ENCODE data around the gene PPDPF. TPM values are rescaled to one million over a fixed set of nuclear protein-coding genes. Genes with fewer than 3 reads are reported as not detected.

The PPDPF gene
- total RNA-seq, 2 donors from 2014 or later: 66.4 to 96.9 TPM

DNA sequence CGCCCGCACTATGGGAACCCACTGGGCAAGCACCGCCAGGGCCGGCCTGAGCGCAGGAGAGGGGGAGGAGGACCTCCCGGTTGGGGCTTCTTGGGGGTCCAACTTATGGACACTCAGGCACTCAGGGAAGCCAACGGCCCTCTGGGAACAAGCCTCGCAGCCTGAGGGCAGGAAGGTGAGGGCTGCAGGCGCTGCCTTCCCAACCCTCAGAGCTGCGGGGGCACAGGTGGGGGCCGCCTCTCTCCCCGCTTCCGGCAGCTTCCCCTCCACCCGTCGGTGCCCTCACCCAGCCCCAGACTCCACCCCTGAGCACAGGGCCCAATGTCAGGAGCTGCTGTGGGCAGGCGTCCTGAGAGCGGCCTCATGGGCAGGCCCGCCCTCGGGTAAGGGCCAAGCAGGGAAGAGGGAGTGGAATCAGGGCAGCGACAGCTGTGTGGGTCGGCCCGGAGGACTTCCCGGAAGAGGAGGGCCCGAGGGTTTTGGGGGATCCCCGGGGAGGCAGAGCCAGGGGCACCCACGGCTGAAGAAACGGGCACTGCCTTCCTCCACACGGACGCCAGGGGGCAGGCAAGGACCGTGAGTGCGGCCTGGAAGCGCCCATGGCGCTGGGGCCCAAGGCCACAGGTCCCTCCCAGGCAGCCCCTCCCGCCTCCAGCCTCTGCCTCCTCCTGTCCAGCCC is 17.1 kb downstream of the PPDPF start:
- no peaks in the 10 kb centered on the region for H3K27me3 Mint-ChIP-seq
- ATAC-seq: peak; percentile 97
- peak; percentile 98 for DNase-seq (ENCODE audit: low spot score)
- no peaks in the 10 kb centered on the region for H3K36me3 Mint-ChIP-seq
- H3K27ac Mint-ChIP-seq: peak overlapping the region; percentile 63 to 73
- no peaks in the 10 kb centered on the region for H3K9me3 Mint-ChIP-seq
- H3K4me3 Mint-ChIP-seq: peak overlapping the region; percentile 76
- peaks cover 0 to 12% of the 10 kb centered on the region in 2 donors for H3K4me1 Mint-ChIP-seq (ENCODE audit: low read depth in 2 of 2)

DNA sequence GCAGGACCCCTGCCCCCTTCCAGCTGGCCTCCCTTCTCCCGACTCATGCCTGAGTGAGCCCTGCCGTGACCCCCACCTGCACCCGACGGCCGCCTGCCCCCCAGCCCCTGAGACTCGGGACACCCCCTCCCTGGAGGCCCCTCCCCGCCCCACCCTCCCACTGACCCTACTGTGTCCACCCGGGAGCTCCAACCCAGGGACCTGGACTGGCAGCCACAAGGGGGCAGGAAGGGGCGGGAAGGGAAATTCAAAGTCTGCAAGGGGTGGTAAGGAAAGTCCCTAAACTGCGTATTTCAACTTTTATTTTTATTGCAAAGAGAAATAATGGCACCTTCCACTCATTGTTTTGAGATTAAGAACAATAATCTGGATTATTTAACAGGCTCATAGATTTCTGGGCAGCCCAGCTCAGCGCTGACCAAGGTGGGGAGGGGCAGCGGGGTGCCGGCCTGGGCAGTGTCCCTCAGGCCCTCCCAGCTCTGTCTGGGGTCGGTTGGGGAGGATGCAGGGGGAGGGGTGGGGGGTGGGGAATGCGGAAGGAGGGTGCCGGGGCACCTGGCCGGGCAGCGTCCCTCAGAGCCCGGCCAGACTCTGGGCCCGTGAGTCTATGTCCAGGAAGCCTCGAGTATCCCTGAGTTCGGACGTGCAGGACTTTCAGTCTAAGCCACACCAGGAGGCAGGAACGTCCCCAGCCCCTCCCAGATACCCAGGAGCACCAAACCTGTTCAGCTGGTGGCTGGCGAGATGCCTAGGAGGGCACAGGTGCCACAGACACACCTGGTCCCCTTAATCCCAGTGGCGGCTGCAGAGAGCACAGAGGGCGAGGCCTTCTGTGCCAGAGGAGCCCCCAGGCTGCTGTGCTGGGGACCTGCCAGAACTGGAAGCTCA is 17.9 kb downstream of the PPDPF start:
- Mint-ChIP-seq H3K4me1 (ENCODE audit: low read depth in 2 of 2) (peaks cover under 1 to 12% of the 10 kb centered on the region in 2 donors), H3K4me3 (peak overlapping the region; percentile 76), H3K27ac (peak overlapping the region; percentile 63 to 73), H3K27me3 (peaks cover 0 to 1% of the 10 kb centered on the region in 2 donors), H3K9me3 (no peaks in the 10 kb centered on the region), H3K36me3 (no peaks in the 10 kb centered on the region)
- DNase-seq (ENCODE audit: low spot score) (no peak), ATAC-seq (peak; percentile 1 to 12)

DNA sequence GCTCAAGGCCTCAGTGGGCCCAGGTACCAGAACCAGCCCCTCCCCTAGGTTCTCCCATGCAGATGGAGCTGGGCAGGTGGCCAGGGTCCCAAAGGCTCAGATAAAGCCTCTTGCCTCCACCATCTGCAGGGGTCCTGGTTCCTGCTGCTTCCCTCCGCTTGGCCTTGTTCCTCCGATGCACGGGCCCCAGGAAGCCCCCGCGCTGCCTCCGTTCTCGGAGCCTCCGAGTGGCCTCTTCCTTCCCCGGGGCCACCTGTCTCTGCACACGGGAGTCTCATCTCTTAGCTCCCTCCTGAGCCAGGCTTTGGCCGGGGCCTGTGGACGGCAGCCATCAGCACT is 18.5 kb downstream of the PPDPF start:
- Mint-ChIP-seq H3K27ac (no peak overlapping the region), H3K9me3 (no peaks in the 10 kb centered on the region), H3K4me1 (ENCODE audit: low read depth in 2 of 2) (peaks cover 5 to 15% of the 10 kb centered on the region in 2 donors), H3K4me3 (no peak overlapping the region), H3K27me3 (peaks cover 0 to 7% of the 10 kb centered on the region in 2 donors), H3K36me3 (no peaks in the 10 kb centered on the region)
- DNase-seq (ENCODE audit: low spot score) (no peak), ATAC-seq (no peak)

DNA sequence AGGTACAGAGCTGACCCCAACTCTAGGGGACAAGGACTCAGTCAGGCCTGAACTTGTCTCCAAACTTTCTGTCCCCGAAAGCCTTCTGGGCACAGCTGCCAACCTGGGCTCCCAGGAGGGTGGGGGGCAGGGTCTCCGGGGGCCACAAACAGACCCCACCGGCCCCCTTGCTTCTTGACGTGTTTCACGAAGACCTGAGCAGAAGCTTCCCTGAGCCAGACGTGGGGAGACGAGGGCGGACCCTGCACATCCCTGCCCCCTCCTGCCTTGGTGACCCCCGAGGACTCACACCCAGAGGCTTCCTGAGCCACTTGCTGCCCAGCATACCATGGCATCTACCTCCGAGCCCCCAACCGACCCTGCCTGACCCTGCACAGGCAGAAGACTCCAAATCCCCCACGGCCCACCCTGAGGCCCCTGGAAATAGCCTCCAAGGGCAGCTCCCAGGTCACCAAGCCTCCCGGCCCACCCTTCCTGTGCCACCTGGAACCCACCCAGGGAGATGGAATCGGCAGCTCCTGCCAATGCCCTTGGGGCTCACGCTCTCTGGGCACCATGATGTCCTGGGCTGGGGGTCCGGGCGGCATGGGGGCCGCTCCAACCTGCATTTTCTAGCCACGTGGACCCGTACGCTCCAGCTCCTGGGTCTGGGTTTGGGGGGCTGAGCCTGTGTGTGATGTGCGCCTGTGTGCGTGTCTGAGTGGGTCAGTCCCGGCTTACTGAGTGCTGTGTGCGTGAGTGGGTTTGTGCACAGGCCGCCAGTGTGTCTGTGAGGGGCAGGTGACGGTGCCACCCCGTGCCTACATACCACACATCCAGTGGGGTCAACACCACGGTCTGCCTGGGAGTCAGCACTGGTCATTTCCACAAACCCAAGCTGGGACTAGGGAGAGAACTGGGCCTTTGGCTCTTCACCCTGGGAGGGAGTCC is 19.1 kb downstream of the PPDPF start:
- H3K27ac Mint-ChIP-seq: no peak overlapping the region
- no peaks in the 10 kb centered on the region for H3K36me3 Mint-ChIP-seq
- DNase-seq (ENCODE audit: low spot score) (no peak), ATAC-seq (no peak)
- H3K4me3 Mint-ChIP-seq: no peak overlapping the region
- H3K27me3 Mint-ChIP-seq: peaks cover 0 to 7% of the 10 kb centered on the region in 2 donors
- no peaks in the 10 kb centered on the region for H3K9me3 Mint-ChIP-seq
- peaks cover 5 to 15% of the 10 kb centered on the region in 2 donors for H3K4me1 Mint-ChIP-seq (ENCODE audit: low read depth in 2 of 2)

DNA sequence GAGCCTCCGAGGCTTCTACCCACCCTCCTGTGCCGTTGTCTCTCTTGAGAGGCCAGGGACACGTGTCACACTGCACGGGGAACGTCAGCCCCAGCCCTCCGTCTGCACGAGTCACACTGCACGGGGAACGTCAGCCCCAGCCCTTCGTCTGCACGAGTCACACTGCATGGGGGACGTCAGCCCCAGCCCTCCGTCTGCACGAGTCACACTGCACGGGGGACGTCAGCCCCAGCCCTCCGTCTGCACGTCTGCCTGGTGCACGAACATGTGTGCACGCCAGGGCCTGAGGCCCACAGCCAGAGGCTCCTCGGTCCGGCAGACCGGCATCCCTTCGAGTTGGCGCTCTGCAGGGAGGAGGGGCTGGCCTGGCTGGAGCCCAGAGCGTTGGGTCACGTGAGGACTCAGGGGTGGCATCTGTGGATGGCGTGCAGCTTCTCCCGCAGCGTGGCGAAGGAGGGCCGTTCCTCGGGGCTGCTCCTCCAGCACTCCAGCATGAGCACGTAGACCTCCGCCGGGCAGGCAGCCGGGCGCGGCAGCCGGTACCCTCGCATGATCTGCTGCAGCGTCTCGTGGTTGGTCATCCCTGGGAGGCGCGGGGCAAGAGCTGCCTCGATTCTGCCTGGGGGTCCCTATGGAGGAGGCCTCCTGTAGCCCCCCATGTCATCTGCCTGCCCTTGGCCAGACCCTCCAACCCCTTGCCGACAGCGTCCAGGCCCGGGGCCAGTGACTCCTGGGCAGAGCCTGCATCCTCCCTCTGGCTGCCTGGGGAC is 20.0 kb downstream of the PPDPF start:
- Mint-ChIP-seq H3K27me3 (peaks cover 0 to 7% of the 10 kb centered on the region in 2 donors), H3K27ac (no peak overlapping the region), H3K9me3 (no peaks in the 10 kb centered on the region), H3K36me3 (no peaks in the 10 kb centered on the region), H3K4me1 (ENCODE audit: low read depth in 2 of 2) (peaks cover 5 to 15% of the 10 kb centered on the region in 2 donors), H3K4me3 (no peak overlapping the region)
- DNase-seq (ENCODE audit: low spot score) (no peak), ATAC-seq (no peak)

DNA sequence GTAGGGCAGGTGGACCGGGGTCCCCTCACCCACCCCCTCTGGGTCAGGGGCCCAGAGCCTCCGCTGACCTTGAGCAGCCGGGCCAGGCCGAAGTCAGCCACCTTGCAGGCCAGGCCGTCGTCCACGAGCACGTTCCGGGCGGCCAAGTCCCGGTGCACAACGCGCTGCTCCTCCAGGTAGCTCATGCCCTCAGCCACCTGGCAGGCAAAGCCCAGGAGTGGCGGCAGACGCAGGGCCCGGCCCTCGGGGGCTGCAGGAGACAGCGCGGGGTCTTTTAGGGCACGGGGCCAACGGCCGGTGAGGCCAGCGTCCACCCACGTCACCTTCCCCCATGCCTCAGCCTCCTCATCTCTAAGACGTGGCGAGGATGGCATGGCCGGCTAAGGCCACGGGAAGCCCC is 20.8 kb downstream of the PPDPF start:
- no peaks in the 10 kb centered on the region for H3K9me3 Mint-ChIP-seq
- no peaks in the 10 kb centered on the region for H3K36me3 Mint-ChIP-seq
- H3K4me3 Mint-ChIP-seq: no peak overlapping the region
- H3K27me3 Mint-ChIP-seq: peaks cover 0 to 7% of the 10 kb centered on the region in 2 donors
- no peak overlapping the region for H3K27ac Mint-ChIP-seq
- DNase-seq (ENCODE audit: low spot score) (no peak), ATAC-seq (no peak)
- peaks cover 5 to 12% of the 10 kb centered on the region in 2 donors for H3K4me1 Mint-ChIP-seq (ENCODE audit: low read depth in 2 of 2)

DNA sequence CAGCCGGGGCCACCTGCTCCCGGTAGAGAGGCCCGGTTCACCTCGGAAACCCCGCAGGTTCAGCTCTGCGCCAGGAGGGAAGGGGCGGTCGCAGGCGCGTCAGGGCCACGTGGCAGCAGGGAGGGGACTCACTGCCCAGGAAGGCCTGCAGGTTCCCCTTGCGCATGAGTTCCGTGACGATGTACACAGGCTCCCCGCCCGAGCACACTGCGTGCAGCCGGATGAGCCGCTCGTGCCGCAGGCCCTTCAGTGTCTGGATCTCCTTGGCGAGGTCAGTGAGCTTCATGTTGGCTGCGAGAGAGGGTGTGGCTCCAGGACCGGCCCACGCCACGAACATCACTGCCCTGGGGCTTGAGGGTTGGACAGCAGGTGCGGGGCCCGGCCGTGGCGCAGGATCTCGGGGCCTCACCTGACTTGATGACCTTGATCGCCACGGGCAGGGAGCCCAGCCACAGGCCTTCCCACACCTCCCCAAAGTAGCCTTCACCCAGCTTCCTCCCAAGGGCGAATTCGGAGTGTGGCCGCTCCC is 21.5 kb downstream of the PPDPF start:
- H3K36me3 Mint-ChIP-seq: no peaks in the 10 kb centered on the region
- H3K4me1 Mint-ChIP-seq (ENCODE audit: low read depth in 2 of 2): peaks cover 5 to 10% of the 10 kb centered on the region in 2 donors
- no peak overlapping the region for H3K27ac Mint-ChIP-seq
- no peak overlapping the region for H3K4me3 Mint-ChIP-seq
- peaks cover 3 to 7% of the 10 kb centered on the region in 2 donors for H3K27me3 Mint-ChIP-seq
- ATAC-seq (no peak), DNase-seq (ENCODE audit: low spot score) (no peak)
- H3K9me3 Mint-ChIP-seq: no peaks in the 10 kb centered on the region

DNA sequence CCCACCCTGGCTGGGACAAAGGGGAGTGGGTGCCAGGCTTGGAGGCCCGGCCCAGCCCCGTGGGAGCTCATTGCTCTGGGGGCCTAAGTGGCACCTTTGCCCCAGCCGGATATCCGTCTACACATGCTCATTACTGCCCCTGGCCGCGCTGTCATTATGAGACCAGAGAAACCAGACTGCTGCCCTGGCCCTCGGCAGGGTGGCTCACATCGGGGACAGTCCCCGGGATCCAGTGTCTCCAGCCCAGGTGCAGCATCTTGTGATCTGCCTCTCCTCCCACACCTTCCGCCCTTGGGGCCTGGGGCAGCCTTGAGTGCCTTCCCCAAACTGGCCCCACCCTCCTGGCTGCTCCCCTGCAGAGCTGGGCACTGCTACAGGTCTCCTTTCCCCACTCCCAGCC is 22.1 kb downstream of the PPDPF start:
- no peak overlapping the region for H3K27ac Mint-ChIP-seq
- peaks cover 5 to 7% of the 10 kb centered on the region in 2 donors for H3K4me1 Mint-ChIP-seq (ENCODE audit: low read depth in 2 of 2)
- H3K9me3 Mint-ChIP-seq: no peaks in the 10 kb centered on the region
- peaks cover 3 to 7% of the 10 kb centered on the region in 2 donors for H3K27me3 Mint-ChIP-seq
- H3K36me3 Mint-ChIP-seq: no peaks in the 10 kb centered on the region
- DNase-seq (ENCODE audit: low spot score): no peak
- no peak overlapping the region for H3K4me3 Mint-ChIP-seq
- no peak for ATAC-seq

DNA sequence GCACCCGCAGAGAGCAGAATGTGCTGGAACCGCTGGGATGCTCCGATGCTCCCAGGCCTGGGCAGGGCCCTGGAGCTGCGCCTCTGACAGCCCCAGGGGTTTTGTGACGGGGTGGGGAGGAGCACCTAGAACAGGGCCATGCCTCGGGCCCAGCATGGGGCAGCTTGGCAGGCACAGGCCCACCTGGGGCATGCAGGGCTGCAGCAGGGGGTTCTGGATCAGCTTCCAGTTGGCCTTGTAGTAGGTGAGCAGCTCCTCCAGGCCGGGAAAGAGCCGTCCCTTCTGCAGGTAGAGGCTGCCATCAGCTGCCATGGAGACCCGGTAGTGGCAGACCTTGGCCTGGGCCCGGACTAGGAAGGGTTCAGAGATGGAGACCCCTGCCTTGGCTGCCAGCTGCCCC is 22.6 kb downstream of the PPDPF start:
- peaks cover 3 to 5% of the 10 kb centered on the region in 2 donors for H3K4me1 Mint-ChIP-seq (ENCODE audit: low read depth in 2 of 2)
- no peak overlapping the region for H3K4me3 Mint-ChIP-seq
- ATAC-seq (no peak), DNase-seq (ENCODE audit: low spot score) (no peak)
- H3K36me3 Mint-ChIP-seq: no peaks in the 10 kb centered on the region
- no peaks in the 10 kb centered on the region for H3K9me3 Mint-ChIP-seq
- peaks cover 3 to 7% of the 10 kb centered on the region in 2 donors for H3K27me3 Mint-ChIP-seq
- peak overlapping the region in 1 of 2 donors; percentile 10 for H3K27ac Mint-ChIP-seq

DNA sequence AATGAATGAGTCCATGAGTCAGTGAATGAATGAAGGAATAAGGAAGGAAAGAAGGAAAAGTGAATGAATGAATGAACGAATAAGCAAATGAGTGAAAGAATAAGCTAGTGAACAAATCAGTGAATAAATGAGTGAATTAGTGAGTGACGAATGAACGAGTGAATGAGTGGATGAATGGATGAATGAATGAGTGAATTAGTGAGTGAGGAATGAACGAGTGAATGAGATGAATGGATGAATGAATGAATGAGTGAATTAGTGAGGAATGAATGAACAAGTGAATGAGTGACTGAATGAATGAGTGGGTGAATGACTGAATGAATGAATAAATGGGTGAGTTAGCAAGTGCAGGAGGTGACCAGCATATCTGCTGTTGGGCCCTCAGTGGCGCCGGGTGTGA is 23.2 kb downstream of the PPDPF start:
- ATAC-seq (no peak), DNase-seq (ENCODE audit: low spot score) (no peak)
- Mint-ChIP-seq H3K4me1 (ENCODE audit: low read depth in 2 of 2) (peaks cover 3 to 5% of the 10 kb centered on the region in 2 donors), H3K27ac (peak overlapping the region in 1 of 2 donors; percentile 10), H3K27me3 (peaks cover 5 to 7% of the 10 kb centered on the region in 2 donors), H3K9me3 (no peaks in the 10 kb centered on the region), H3K36me3 (no peaks in the 10 kb centered on the region), H3K4me3 (peak overlapping the region; percentile 8)

DNA sequence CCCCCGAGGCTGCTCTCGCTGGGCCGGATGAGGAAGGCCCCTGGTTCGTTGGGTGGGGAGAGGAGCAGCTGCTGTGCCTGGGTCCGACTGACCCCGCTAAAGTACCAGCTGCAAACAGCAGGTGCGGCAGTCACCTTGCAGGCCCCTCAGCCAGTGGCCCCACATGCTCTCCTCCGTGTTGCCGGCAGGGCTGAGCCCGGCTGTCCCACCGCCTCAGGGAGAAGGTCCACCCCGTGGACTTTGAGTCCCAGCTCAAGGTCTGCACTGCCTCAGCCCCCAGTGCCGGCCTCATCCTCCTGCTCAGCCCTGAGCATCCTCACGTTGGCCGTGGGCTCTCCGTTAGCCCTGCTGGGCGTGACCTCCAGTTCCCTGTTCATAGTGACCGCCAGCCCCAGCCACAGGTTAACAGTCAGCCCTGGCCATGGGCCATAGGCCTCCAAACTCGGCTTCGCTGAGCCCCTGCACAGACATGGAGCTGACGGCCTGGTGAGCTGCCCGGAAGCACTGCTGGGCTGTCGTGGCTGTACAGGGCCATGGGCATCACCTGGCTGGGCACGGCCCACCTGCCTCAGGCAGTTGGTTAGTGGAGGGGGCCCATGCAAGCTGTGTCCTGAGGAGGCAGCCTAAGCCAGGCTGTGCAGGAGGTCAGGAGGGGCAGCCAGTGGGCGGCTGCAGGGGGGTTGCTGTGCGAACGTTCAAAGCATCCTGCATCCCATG is 23.8 kb downstream of the PPDPF start:
- peaks cover 3 to 5% of the 10 kb centered on the region in 2 donors for H3K4me1 Mint-ChIP-seq (ENCODE audit: low read depth in 2 of 2)
- H3K27me3 Mint-ChIP-seq: peaks cover 7% of the 10 kb centered on the region in 2 donors
- no peaks in the 10 kb centered on the region for H3K36me3 Mint-ChIP-seq
- ATAC-seq: no peak
- DNase-seq (ENCODE audit: low spot score): no peak
- no peak overlapping the region for H3K4me3 Mint-ChIP-seq
- peak overlapping the region in 1 of 2 donors; percentile 10 for H3K27ac Mint-ChIP-seq
- no peaks in the 10 kb centered on the region for H3K9me3 Mint-ChIP-seq

DNA sequence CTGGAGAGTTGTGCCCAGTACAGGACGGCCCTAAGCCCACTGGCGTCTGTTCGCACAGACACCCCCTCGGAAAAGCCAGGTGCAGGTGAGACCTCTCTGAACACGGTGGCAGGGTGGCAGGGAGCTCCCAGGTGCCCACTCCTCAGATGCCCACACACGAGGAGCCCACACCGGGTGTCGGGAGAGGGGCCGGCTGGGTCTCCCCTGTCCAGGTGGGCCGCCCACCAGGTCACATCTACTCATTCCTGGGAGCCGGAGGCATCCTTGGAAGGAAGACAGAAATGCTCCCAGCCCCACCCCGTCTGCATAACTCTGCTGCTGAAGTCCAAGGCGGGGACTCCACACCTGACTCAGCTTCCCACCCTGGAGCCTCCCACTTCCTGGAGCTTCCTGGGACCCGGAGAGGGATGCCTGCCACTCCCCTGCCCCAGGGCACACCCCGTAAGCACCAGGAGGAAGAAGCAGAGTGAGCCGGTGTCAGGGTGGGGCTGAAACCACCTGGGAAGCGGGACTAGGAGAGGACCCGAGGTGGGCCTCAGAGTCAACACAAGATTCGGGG is 24.5 kb downstream of the PPDPF start:
- no peak for ATAC-seq
- H3K9me3 Mint-ChIP-seq: no peaks in the 10 kb centered on the region
- H3K4me1 Mint-ChIP-seq (ENCODE audit: low read depth in 2 of 2): peaks cover 3 to 5% of the 10 kb centered on the region in 2 donors
- H3K36me3 Mint-ChIP-seq: no peaks in the 10 kb centered on the region
- H3K27me3 Mint-ChIP-seq: peaks cover 7 to 9% of the 10 kb centered on the region in 2 donors
- no peak overlapping the region for H3K4me3 Mint-ChIP-seq
- no peak for DNase-seq (ENCODE audit: low spot score)
- no peak overlapping the region for H3K27ac Mint-ChIP-seq

Measured in natural killer cell treated with Interleukin-12 subunit alpha and Interleukin-12 subunit beta and Interleukin-15 and Interleukin-18, amount 100 ng/mL, for 72 hours (primary cell).